Measurements from ENCODE around the gene ARHGAP20. TPM values are rescaled to one million over a fixed set of nuclear protein-coding genes. Genes with fewer than 3 reads are reported as not detected.

The ARHGAP20 gene
- total RNA-seq, 4 donors from 2014 or later, result 1.4 to 4.8 (median 2.5) TPM

DNA sequence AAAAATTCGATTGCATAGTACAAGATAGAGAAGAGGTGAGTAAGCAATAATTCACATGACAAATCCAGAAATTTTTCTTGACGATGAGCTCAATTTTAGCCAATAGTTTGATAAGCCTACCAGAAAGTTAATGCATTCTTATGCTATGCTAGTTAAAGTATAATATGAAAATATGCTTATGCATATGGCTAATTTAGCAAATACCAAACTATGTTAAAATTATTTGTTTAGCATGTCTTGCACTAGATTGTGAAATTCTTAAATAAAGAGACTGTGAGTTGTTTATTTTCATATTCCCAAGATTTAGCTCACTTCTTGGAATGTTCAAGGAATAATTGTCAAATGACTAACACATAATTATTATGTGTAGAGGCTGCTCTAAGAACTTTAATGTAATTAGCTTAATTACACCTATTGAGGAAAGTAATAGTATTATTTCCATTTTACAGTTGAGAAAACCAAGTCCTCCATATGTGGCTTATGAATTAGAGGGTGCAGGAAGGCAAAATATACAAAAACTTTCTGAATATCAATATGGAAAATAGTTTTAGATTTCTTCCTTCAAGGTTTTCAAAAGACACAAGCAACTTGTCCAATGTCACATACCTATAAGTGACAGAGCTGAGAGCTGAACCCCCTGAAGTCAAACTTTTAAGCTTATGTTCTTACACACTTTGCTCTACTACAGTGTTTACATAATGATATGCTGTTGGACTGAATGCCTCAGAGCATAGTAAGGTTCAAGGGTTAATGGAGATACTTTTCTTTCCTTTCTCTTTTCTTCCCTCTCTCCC is 45.9 kb upstream of the ARHGAP20 start:
- H3K4me3 ChIP-seq, result no peak overlapping the region
- intact Hi-C loops (cut with DNase I), result no loop called here
- H3K4me1 ChIP-seq, result peaks cover 0 to 18% (median 8%) of the 10 kb centered on the region in 3 donors
- TF ChIP-seq, protein P1, sequence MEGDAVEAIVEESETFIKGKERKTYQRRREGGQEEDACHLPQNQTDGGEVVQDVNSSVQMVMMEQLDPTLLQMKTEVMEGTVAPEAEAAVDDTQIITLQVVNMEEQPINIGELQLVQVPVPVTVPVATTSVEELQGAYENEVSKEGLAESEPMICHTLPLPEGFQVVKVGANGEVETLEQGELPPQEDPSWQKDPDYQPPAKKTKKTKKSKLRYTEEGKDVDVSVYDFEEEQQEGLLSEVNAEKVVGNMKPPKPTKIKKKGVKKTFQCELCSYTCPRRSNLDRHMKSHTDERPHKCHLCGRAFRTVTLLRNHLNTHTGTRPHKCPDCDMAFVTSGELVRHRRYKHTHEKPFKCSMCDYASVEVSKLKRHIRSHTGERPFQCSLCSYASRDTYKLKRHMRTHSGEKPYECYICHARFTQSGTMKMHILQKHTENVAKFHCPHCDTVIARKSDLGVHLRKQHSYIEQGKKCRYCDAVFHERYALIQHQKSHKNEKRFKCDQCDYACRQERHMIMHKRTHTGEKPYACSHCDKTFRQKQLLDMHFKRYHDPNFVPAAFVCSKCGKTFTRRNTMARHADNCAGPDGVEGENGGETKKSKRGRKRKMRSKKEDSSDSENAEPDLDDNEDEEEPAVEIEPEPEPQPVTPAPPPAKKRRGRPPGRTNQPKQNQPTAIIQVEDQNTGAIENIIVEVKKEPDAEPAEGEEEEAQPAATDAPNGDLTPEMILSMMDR (IDR thresholded peaks at IDR 0.05), result no peak
- no peak for TF ChIP-seq POLR2A (IDR thresholded peaks at IDR 0.05)
- DNase-seq, result no peak
- no peaks in the 10 kb centered on the region for H3K36me3 ChIP-seq
- no peak overlapping the region for H3K27ac ChIP-seq
- WGBS, 2 donors, result 61 to 75% methylated on average over 2 of the region's 2 CpGs
- no peaks in the 10 kb centered on the region for H3K27me3 ChIP-seq
- H3K9me3 ChIP-seq, result peaks cover 0 to 6% (median 0%) of the 10 kb centered on the region in 3 donors

DNA sequence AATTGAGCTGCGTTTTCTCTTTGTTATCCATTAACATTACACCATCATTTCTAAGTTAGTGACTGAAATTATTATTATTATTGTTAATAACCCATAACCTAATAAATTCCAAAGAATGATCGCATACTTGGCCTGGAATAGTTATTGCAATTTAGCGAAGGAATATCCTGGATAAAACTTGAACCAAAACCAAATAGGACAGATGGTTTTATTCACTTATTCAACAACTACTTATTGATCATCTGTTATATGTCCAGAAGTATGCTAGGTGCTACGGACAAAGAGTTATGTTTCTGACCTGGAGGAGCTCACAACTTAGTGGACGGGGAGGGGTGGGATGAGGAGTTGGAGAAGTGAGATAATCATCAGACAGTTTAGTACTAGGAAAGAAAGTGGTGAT is 44.8 kb upstream of the ARHGAP20 start:
- H3K27ac ChIP-seq, result no peak overlapping the region
- H3K36me3 ChIP-seq, result no peaks in the 10 kb centered on the region
- no peak for TF ChIP-seq POLR2A (IDR thresholded peaks at IDR 0.05)
- intact Hi-C loops (cut with DNase I), result no loop called here
- peaks cover 0 to 11% (median 0%) of the 10 kb centered on the region in 3 donors for H3K9me3 ChIP-seq
- no peak overlapping the region for H3K4me3 ChIP-seq
- peaks cover 0 to 10% (median 0%) of the 10 kb centered on the region in 3 donors for H3K4me1 ChIP-seq
- WGBS, 2 donors, result 74 to 80% methylated on average over 5 of the region's 5 CpGs
- no peaks in the 10 kb centered on the region for H3K27me3 ChIP-seq
- no peak for DNase-seq

DNA sequence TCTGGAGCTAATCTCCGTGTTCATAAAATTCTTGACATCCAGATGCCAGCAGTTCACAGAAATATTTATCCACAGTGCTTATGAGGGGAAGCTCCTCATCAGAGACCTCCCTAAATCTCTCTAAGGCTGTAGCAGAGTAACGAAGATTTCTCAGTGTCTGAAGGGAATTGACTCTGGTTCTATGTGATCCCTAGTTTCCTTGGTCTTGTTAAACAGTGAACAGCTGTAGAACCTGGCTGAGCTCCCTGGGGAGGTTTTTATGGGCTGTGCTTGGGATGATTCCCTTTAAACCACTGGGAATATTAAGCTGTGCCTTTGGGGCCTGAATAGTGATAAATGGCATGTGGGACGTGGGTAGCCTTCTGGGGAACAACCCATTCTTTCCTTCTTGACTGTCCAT is 43.7 kb upstream of the ARHGAP20 start:
- H3K4me1 ChIP-seq, result peaks cover 0 to 10% (median 0%) of the 10 kb centered on the region in 3 donors
- no peaks in the 10 kb centered on the region for H3K36me3 ChIP-seq
- DNase-seq, result no peak
- intact Hi-C loops (cut with DNase I), result no loop called here
- 60% methylated on average over 3 of the region's 3 CpGs for WGBS, 2 donors
- no peaks in the 10 kb centered on the region for H3K27me3 ChIP-seq
- TF ChIP-seq POLR2A (IDR thresholded peaks at IDR 0.05), result no peak
- TF ChIP-seq, protein P1 (IDR thresholded peaks at IDR 0.05), result no peak
- no peak overlapping the region for H3K27ac ChIP-seq
- H3K4me3 ChIP-seq, result no peak overlapping the region
- peaks cover 0 to 11% (median 0%) of the 10 kb centered on the region in 3 donors for H3K9me3 ChIP-seq

DNA sequence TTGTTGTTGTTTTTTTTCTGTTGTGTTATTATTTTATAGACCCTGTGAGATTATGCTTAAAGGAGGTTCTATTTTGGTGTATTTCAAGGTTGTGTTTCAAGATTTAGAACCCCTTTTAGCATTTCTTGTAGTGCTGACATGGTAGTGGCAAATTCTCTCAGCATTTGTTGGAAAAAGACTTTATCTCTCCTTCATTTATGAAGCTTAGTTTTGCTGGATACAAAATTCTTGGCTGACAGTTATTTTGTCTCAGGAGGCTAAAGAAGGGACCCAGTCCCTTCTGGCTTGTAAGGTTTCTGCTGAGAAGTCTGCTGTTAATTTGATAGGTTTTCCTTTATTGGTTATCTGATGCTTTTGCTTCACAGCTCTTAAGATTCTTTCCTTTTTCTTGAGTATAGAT is 40.7 kb upstream of the ARHGAP20 start:
- DNase-seq, result no peak
- Histone ChIP-seq H3K27me3 (no peaks in the 10 kb centered on the region), H3K27ac (no peak overlapping the region), H3K9me3 (peaks cover 0 to 11% (median 0%) of the 10 kb centered on the region in 3 donors), H3K36me3 (no peaks in the 10 kb centered on the region), H3K4me1 (no peaks in the 10 kb centered on the region), H3K4me3 (no peak overlapping the region)
- intact Hi-C loops (cut with DNase I), result no loop called here
- no peak for TF ChIP-seq POLR2A (IDR thresholded peaks at IDR 0.05)
- TF ChIP-seq, protein P1 (IDR thresholded peaks at IDR 0.05), result no peak

DNA sequence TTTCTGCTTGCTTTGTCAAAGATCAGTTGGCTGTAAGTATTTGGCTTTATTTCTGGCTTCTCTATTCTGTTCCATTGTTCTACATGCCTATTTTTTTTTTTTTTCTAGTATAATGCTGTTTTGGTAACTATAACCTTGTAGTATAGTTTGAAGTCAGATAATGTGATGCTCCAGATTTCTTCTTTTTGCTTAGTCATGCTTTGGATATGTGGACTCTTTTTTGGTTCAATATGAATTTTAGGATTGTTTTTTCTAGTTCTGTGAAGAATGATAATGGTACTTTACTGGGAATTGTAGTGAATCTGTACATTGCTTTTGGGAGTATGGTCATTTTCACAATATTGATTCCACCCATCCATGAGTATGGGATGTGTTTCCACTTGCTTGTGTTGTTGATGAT is 37.9 kb upstream of the ARHGAP20 start:
- no peak for DNase-seq
- H3K36me3 ChIP-seq, result no peaks in the 10 kb centered on the region
- intact Hi-C loops (cut with DNase I), result no loop called here
- H3K4me3 ChIP-seq, result no peak overlapping the region
- TF ChIP-seq, protein P1 (IDR thresholded peaks at IDR 0.05), result no peak
- no peak for TF ChIP-seq POLR2A (IDR thresholded peaks at IDR 0.05)
- no peaks in the 10 kb centered on the region for H3K4me1 ChIP-seq
- H3K27me3 ChIP-seq, result no peaks in the 10 kb centered on the region
- H3K9me3 ChIP-seq, result peaks cover 0 to 11% (median 0%) of the 10 kb centered on the region in 3 donors
- no peak overlapping the region for H3K27ac ChIP-seq
